ENCODE results near the gene EME1. TPM values are rescaled to one million over a fixed set of nuclear protein-coding genes. Genes with fewer than 3 reads are reported as not detected.

Gene EME1
- total RNA-seq, 4 donors from 2014 or later, result 0.42 to 1.7 (median 1.1) TPM

DNA sequence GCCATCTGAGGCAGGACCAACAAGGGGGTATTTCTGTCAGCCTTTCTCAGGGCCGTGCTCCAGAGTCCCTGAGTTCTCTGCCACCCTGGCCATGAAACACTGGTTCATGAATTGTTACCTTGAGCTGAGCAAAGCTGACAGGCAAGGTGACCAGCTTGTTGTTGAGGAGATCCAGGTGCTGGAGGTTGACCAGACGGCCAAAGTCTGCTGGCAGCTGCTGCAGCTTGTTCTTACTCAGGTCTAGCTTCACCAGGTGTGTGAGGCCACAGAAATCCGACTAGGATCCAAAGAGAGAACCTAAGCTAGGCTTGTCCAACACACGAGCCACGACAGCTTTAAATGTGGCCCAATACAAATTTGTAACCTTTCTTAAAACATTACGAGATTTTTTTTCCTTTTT lies 19.6 kb downstream of the EME1 start:
- WGBS, 2 donors, result 69 to 88% methylated on average over 5 to 6 of the region's 6 CpGs
- no peak for TF ChIP-seq EP300 (IDR thresholded peaks at IDR 0.05)
- TF ChIP-seq, protein P1, sequence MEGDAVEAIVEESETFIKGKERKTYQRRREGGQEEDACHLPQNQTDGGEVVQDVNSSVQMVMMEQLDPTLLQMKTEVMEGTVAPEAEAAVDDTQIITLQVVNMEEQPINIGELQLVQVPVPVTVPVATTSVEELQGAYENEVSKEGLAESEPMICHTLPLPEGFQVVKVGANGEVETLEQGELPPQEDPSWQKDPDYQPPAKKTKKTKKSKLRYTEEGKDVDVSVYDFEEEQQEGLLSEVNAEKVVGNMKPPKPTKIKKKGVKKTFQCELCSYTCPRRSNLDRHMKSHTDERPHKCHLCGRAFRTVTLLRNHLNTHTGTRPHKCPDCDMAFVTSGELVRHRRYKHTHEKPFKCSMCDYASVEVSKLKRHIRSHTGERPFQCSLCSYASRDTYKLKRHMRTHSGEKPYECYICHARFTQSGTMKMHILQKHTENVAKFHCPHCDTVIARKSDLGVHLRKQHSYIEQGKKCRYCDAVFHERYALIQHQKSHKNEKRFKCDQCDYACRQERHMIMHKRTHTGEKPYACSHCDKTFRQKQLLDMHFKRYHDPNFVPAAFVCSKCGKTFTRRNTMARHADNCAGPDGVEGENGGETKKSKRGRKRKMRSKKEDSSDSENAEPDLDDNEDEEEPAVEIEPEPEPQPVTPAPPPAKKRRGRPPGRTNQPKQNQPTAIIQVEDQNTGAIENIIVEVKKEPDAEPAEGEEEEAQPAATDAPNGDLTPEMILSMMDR (IDR thresholded peaks at IDR 0.05), result no peak
- no peak for TF ChIP-seq POLR2A (IDR thresholded peaks at IDR 0.05)
- peaks cover 0 to 74% (median 36%) of the 10 kb centered on the region in 3 donors for H3K36me3 ChIP-seq
- H3K27me3 ChIP-seq, result no peaks in the 10 kb centered on the region
- no peak overlapping the region for H3K27ac ChIP-seq
- DNase-seq (ENCODE audit: low spot score in 2 of 2), result no peak
- H3K4me1 ChIP-seq, result peaks cover 0 to 27% (median 19%) of the 10 kb centered on the region in 4 donors
- no peaks in the 10 kb centered on the region for H3K9me3 ChIP-seq
- no peak overlapping the region for H3K4me3 ChIP-seq

DNA sequence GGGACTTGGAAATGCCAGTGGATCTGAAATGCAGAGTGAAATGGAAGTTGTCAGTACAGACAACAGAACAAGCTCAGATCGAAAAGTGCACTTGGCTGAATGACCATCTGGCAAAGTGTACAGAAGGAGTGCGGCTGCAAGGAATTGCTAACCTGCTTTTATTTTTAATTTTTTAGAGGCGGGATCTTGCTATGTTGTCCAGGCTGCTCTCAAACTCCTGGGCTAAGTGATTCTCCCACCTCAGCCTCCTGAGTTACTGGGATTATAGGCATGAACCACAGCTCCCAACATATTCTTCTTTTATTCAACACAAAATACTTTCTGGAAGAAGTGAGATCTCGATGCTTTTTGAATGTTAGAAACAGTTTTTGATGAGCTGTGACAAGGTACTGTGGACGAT lies 20.7 kb downstream of the EME1 start:
- TF ChIP-seq POLR2A (IDR thresholded peaks at IDR 0.05) (no peak), EP300 (IDR thresholded peaks at IDR 0.05) (no peak)
- TF ChIP-seq, protein P1 (IDR thresholded peaks at IDR 0.05), result no peak
- no peak for DNase-seq (ENCODE audit: low spot score in 2 of 2)
- Histone ChIP-seq H3K9me3 (no peaks in the 10 kb centered on the region), H3K27me3 (no peaks in the 10 kb centered on the region), H3K4me3 (no peak overlapping the region), H3K4me1 (peaks cover 0 to 30% (median 21%) of the 10 kb centered on the region in 4 donors), H3K27ac (no peak overlapping the region), H3K36me3 (peaks cover 0 to 63% (median 30%) of the 10 kb centered on the region in 3 donors)
- WGBS, 2 donors, result 85 to 91% methylated on average over 5 of the region's 5 CpGs

DNA sequence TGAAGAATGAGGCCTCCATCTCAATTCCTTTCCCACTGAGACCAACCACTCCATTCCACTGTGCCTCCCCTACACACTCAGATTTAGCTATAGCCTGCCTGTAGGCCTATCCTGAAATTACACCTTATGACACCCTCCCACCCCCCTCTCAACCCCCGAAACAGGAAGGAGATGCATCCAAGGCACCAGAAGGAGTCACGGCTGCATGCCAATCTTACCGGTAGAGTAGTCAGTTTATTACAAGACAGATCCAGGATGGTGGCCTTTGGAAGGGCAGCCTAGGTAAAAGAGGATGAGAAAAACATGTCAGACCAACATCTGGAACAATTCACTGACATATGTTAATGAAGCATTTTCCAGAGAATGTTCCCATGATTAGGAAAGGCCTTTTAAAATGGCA lies 21.7 kb downstream of the EME1 start:
- Histone ChIP-seq H3K4me3 (no peak overlapping the region), H3K27me3 (no peaks in the 10 kb centered on the region), H3K36me3 (peaks cover 0 to 53% (median 23%) of the 10 kb centered on the region in 3 donors), H3K9me3 (no peaks in the 10 kb centered on the region), H3K27ac (no peak overlapping the region), H3K4me1 (peaks cover 0 to 30% (median 21%) of the 10 kb centered on the region in 4 donors)
- TF ChIP-seq EP300 (IDR thresholded peaks at IDR 0.05), result no peak
- TF ChIP-seq POLR2A (IDR thresholded peaks at IDR 0.05), result no peak
- TF ChIP-seq, protein P1 (IDR thresholded peaks at IDR 0.05), result no peak
- DNase-seq (ENCODE audit: low spot score in 2 of 2), result no peak
- 34 to 59% methylated on average over 3 of the region's 3 CpGs for WGBS, 2 donors

DNA sequence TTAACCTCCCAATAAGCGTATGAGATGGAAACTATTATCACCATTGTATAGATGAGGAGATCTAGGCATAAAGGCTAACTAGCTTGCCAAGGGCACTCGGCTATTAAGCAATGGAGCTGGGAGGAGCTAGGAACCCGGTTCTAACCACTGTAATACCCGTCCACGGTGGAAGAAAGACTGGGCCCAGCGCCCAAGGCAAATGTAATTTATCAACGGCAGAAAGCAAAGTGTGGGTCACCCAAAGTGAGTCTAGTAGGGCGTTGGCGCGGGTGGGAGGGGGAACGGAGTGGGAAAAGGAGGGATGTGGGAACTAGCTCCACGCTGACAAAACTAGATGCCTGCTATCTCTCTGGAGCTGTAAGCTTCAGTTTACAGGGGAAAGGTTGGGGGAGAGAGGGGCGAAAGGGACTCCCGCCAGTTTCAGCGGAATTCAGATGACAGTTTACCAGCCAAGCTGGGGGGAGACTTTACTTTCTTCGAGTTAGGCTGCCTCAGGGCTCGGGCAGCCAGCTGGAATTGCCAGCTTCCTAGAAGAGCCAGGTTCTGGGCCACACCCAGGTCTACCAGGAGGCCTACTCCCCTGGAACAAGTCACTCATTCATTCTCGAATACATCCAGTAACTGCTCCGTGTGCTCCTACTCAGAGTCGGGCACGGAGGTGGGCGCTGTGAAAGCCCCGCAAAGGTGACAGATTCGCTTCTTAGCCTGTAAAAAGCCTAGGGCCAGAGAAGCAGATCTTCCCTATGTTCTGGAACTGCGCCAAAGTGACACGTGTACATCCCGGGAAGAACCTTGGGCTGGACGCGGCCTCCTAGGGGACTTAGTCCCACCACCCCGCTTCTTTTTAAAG lies 23.5 kb downstream of the EME1 start:
- DNase-seq (ENCODE audit: low spot score in 2 of 2), result peak in 1 of 2 donors; percentile 19
- WGBS, 2 donors, result 2 to 3% methylated on average over 25 to 30 of the region's 30 CpGs
- Histone ChIP-seq H3K27me3 (no peaks in the 10 kb centered on the region), H3K4me3 (peak overlapping the region; percentile 82 to 98 (median 87)), H3K9me3 (no peaks in the 10 kb centered on the region), H3K4me1 (peaks cover 0 to 30% (median 21%) of the 10 kb centered on the region in 4 donors), H3K36me3 (peaks cover 0 to 35% (median 8%) of the 10 kb centered on the region in 3 donors), H3K27ac (peak overlapping the region; percentile 23 to 89 (median 80))
- TF ChIP-seq, protein P1 (IDR thresholded peaks at IDR 0.05), result no peak
- TF ChIP-seq EP300 (IDR thresholded peaks at IDR 0.05), result no peak
- no peak for TF ChIP-seq POLR2A (IDR thresholded peaks at IDR 0.05)
